GM12864 (cell line): Measurements from ENCODE around the gene SRR.
A peak's percentile ranks its signal among the peaks of the same experiment; 100 is the strongest.

Experiments
- DNase-seq: peaks from one replicate; pipeline ENCODE4 v3.0.0-alpha.2; 2011; ENCODE audit warnings: low read depth
- H3K4me3 ChIP-seq: 2 replicates; pipeline ENCODE4 v1.5.1; 2011; ENCODE audit warnings: mild to moderate bottlenecking, low read depth, low read length, control low read depth
- CTCF ChIP-seq: IDR thresholded peaks from 2 replicates; pipeline ENCODE4 v1.5.1; 2011; ENCODE audit warnings: low read depth, mild to moderate bottlenecking, moderate library complexity, low read length, control low read depth, inconsistent platforms; ENCODE audit errors: missing control alignments

The SRR gene

GRCh38 chr17:2277429-2278170 lies 26.1 kb upstream of the SRR start:
- DNase-seq, result no peak
- no peak overlapping the region for H3K4me3 ChIP-seq
- TF ChIP-seq CTCF, result no peak

GRCh38 chr17:2279707-2280106 lies 24.0 kb upstream of the SRR start:
- no peak for TF ChIP-seq CTCF
- no peak for DNase-seq

GRCh38 chr17:2282297-2282873 lies 21.4 kb upstream of the SRR start:
- H3K4me3 ChIP-seq, result no peak overlapping the region
- peak; percentile 48 for TF ChIP-seq CTCF
- DNase-seq, result peak; percentile 45

More at GRCh38 chr17:2279707-2280106, 24.0 kb upstream of the SRR start:
- H3K4me3 ChIP-seq, result no peak overlapping the region

DNA sequence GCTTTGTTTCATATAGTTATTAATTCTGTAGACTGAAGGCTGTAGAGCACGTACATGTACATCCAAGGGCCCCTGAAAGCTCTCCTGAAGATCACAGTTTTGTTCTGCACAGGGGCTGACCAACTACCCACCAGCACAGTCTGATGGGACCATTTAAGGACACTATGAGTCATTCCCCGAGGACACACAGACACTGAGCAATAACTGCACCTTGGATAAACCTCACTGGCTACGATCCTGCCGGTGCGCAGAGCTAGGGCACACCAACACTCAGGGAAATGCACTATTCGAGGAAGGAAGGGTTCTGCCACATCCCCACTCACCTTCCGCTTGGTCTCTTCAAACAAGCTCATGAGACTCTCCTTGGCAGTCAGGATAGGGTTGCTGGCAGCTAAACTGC lies 20.4 kb upstream of the SRR start:
- DNase-seq, result no peak
- no peak for TF ChIP-seq CTCF
- no peak overlapping the region for H3K4me3 ChIP-seq

GRCh38 chr17:2289878-2290478 lies 13.8 kb upstream of the SRR start:
- TF ChIP-seq CTCF, result no peak
- H3K4me3 ChIP-seq, result no peak overlapping the region
- DNase-seq, result peak; percentile 38

DNA sequence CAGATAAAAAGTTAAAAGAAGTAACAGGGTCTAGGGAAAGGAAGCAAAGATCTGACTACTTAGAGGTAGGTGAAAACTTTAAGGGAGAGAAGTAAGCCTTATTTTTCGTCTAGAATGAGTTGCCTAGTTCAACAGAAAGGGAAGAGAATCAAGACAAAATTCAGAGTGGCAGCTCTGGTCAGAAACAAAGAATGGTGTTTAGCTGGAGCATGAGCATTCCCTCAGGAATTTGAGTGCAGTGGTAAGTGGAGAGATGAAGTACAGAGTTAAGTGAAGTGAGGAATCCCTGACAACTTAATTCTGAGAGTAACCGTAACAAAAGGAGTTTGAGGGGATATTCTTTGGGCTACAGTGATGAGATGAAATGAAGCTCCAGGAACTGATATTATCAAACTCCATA lies 11.7 kb upstream of the SRR start:
- no peak for TF ChIP-seq CTCF
- no peak overlapping the region for H3K4me3 ChIP-seq
- DNase-seq, result no peak

DNA sequence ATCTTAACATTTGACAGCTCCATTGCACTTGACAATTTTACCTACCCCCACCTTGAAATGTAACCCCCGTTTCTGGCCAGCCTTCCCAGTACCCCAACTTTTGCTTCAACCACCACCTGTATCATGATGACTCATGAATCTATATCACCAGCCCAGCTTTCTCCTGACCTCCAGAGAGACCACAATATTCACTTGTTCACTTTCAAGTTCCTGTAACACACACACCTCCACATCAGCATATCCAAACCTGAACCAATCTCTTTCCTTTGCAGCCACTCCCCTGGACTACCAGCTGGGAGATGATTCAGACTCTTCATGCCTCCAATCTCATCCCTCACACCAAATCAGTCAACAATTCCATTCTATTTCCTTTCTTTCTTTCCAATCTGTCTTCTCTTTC lies 8.2 kb upstream of the SRR start:
- H3K4me3 ChIP-seq, result no peak overlapping the region
- TF ChIP-seq CTCF, result no peak
- no peak for DNase-seq
